ENCODE data around the gene CLPTM1L.
"Not testable (repeated sequence)": the region's sequence is repeated elsewhere in the genome, so short reads cannot be mapped to it uniquely, and the experiment has no call there.

CLPTM1L gene

DNA sequence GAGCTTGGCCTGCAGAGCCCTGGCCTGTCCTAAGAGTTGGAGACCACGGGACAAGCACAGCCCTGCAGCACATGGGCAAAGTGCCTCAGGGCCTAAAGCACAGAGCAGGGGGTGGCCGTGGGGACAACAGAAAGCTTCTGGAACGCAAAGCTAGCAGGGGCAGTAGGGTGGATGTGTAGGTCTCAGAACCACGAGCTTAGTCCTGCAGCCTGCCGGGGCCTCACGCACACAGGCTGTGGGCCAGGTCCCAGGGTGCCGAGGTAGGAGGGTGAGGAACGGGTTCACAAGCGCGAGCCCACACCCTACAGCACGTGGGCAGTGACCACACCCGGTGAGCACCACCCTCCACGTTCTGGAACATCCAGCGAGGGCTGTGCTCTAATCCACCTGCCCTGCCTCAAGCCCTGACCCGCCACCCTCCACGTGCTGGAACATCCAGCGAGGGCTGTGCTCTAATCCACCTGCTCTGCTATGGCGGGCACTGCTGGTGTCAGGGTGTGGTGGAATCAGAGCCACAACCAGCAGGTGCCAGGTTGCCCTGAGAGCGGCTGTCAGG, 9.3 kb downstream of the CLPTM1L start:
- Histone ChIP-seq H2BK5ac (ENCODE audit: low read length) (no peak overlapping the region), H3K27ac (ENCODE audit: low read depth, low read length) (no peak overlapping the region), H3K4ac (ENCODE audit: low read depth, low read length) (no peak overlapping the region), H4K8ac (ENCODE audit: low read depth, low read length) (no peak overlapping the region), H3K4me1 (ENCODE audit: control insufficient read depth, low read depth, low read length) (no peaks in the 10 kb centered on the region), H3K79me1 (ENCODE audit: low read length) (peaks cover 7% of the 10 kb centered on the region), H3K4me2 (ENCODE audit: low read length) (no peak overlapping the region), H3K56ac (ENCODE audit: low read length) (no peak overlapping the region), H3K4me3 (ENCODE audit: low read length) (no peak overlapping the region), H4K5ac (ENCODE audit: low read length) (no peak overlapping the region), H3K23ac (ENCODE audit: low read length) (no peak overlapping the region), H2AK5ac (ENCODE audit: low read length) (no peak overlapping the region), H2BK15ac (replicated peaks; ENCODE audit: low read depth) (no peak overlapping the region), H3K9ac (ENCODE audit: low read length) (no peak overlapping the region), H3K18ac (ENCODE audit: low read length) (no peak overlapping the region), H3K79me2 (ENCODE audit: control insufficient read depth, insufficient read depth, low read length) (no peaks in the 10 kb centered on the region), H3K27me3 (ENCODE audit: insufficient read depth, low read length, poor library complexity) (no peaks in the 10 kb centered on the region), H3K36me3 (ENCODE audit: control insufficient read depth, insufficient read depth, low read length) (peaks cover 20% of the 10 kb centered on the region), H2BK120ac (ENCODE audit: low read depth, low read length) (no peak overlapping the region)
- WGBS (ENCODE audit: extremely low coverage, insufficient coverage, low lambda C conversion rate): no CpG with 5 or more reads among the region's 19 CpGs
- DNase-seq: no peak

DNA sequence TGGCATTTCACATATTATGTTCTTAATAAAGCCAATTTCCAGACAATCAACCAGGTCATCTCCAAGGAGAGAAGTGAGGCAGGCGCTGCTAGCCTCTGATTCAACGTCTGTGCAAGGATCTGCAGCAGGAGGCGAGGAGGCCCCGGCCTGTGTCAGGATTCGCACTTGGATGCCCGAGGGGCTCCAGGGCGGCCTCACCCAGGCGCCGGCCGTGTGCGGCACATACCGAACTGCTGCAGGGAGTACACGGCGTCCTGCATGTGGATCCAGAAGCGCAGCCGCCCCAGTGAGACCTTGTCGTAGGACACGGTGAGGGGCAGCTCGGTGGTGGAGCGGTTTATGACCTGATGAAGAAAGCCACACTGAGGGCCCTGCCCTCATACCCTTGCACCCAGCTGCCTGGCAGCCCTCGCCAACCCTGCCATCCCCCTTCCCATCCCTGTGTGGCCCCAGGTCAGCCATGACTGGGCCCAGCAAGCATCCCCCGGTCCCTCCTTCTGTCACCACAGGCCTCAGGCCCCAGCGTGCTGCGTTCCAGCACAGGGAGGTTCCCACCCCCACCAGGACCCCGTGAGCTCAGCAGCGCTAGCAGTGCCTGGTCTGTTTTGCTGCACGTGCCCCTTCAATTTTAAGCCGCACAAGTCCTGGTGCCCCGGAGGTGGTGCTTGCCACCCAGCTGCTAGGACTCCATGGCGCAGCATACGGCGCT, 9.9 kb downstream of the CLPTM1L start:
- Histone ChIP-seq H3K36me3 (ENCODE audit: control insufficient read depth, insufficient read depth, low read length) (peaks cover 21% of the 10 kb centered on the region), H2BK15ac (replicated peaks; ENCODE audit: low read depth) (no peak overlapping the region), H3K23ac (ENCODE audit: low read length) (no peak overlapping the region), H3K9ac (ENCODE audit: low read length) (no peak overlapping the region), H4K8ac (ENCODE audit: low read depth, low read length) (no peak overlapping the region), H2BK120ac (ENCODE audit: low read depth, low read length) (no peak overlapping the region), H3K4me2 (ENCODE audit: low read length) (no peak overlapping the region), H3K27ac (ENCODE audit: low read depth, low read length) (no peak overlapping the region), H3K27me3 (ENCODE audit: insufficient read depth, low read length, poor library complexity) (no peaks in the 10 kb centered on the region), H3K4me3 (ENCODE audit: low read length) (no peak overlapping the region), H2BK5ac (ENCODE audit: low read length) (no peak overlapping the region), H3K18ac (ENCODE audit: low read length) (no peak overlapping the region), H3K4ac (ENCODE audit: low read depth, low read length) (no peak overlapping the region), H3K79me1 (ENCODE audit: low read length) (peaks cover 6% of the 10 kb centered on the region), H3K4me1 (ENCODE audit: control insufficient read depth, low read depth, low read length) (no peaks in the 10 kb centered on the region), H3K56ac (ENCODE audit: low read length) (no peak overlapping the region), H3K79me2 (ENCODE audit: control insufficient read depth, insufficient read depth, low read length) (no peaks in the 10 kb centered on the region), H2AK5ac (ENCODE audit: low read length) (no peak overlapping the region), H4K5ac (ENCODE audit: low read length) (no peak overlapping the region)
- WGBS (ENCODE audit: extremely low coverage, insufficient coverage, low lambda C conversion rate): no CpG with 5 or more reads among the region's 32 CpGs
- no peak for DNase-seq

DNA sequence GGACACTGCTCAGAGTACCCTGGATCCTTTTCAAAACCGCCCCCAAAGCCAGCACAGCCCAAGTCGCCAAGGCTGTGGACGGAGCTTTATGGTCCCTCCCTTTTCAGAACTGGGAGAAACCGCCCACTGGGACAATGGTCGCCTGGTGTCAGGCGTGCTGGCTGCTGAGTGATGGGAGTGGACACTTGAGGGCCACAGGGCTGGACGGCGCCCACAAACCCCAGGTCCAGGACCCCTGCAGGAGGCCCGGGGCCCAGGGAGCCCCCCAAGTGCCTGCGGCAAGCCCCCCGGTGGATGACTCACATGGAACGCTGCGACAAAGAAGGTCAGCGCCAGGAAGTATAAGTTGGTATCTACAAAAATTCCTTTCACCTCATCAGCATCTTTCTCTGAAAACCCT, 10.9 kb downstream of the CLPTM1L start:
- Histone ChIP-seq H3K56ac (ENCODE audit: low read length) (no peak overlapping the region), H2BK120ac (ENCODE audit: low read depth, low read length) (no peak overlapping the region), H4K5ac (ENCODE audit: low read length) (no peak overlapping the region), H3K27me3 (ENCODE audit: insufficient read depth, low read length, poor library complexity) (no peaks in the 10 kb centered on the region), H3K79me1 (ENCODE audit: low read length) (peaks cover 6% of the 10 kb centered on the region), H3K23ac (ENCODE audit: low read length) (no peak overlapping the region), H3K36me3 (ENCODE audit: control insufficient read depth, insufficient read depth, low read length) (peaks cover 23% of the 10 kb centered on the region), H3K27ac (ENCODE audit: low read depth, low read length) (no peak overlapping the region), H4K8ac (ENCODE audit: low read depth, low read length) (no peak overlapping the region), H3K4me3 (ENCODE audit: low read length) (no peak overlapping the region), H3K18ac (ENCODE audit: low read length) (no peak overlapping the region), H2BK5ac (ENCODE audit: low read length) (no peak overlapping the region), H3K9ac (ENCODE audit: low read length) (no peak overlapping the region), H3K4ac (ENCODE audit: low read depth, low read length) (no peak overlapping the region), H3K79me2 (ENCODE audit: control insufficient read depth, insufficient read depth, low read length) (no peaks in the 10 kb centered on the region), H3K4me1 (ENCODE audit: control insufficient read depth, low read depth, low read length) (no peaks in the 10 kb centered on the region), H3K4me2 (ENCODE audit: low read length) (no peak overlapping the region), H2BK15ac (replicated peaks; ENCODE audit: low read depth) (no peak overlapping the region), H2AK5ac (ENCODE audit: low read length) (no peak overlapping the region)
- no peak for DNase-seq
- WGBS (ENCODE audit: extremely low coverage, insufficient coverage, low lambda C conversion rate): no CpG with 5 or more reads among the region's 14 CpGs

DNA sequence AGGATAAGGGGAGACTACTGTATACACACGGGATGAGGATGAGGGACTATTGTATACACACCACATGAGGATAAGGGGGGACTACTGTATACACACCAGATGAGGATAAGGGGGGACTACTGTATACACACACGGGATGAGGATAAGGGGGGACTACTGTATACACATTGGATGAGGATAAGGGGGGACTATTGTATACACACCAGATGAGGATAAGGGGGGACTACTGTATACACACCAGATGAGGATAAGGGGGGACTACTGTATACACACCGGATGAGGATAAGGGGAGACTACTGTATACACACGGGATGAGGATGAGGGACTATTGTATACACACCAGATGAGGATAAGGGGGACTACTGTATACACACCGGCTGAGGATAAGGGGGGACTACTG, 11.6 kb downstream of the CLPTM1L start:
- not testable (repeated sequence) for H3K4me1 ChIP-seq (ENCODE audit: control insufficient read depth, low read depth, low read length); H2BK120ac ChIP-seq (ENCODE audit: low read depth, low read length); H2BK15ac ChIP-seq (replicated peaks; ENCODE audit: low read depth); H3K9ac ChIP-seq (ENCODE audit: low read length); H3K4me2 ChIP-seq (ENCODE audit: low read length); H3K56ac ChIP-seq (ENCODE audit: low read length); H3K27ac ChIP-seq (ENCODE audit: low read depth, low read length); H3K79me2 ChIP-seq (ENCODE audit: control insufficient read depth, insufficient read depth, low read length); H4K8ac ChIP-seq (ENCODE audit: low read depth, low read length); H3K18ac ChIP-seq (ENCODE audit: low read length); H3K4ac ChIP-seq (ENCODE audit: low read depth, low read length); H3K27me3 ChIP-seq (ENCODE audit: insufficient read depth, low read length, poor library complexity); H4K5ac ChIP-seq (ENCODE audit: low read length); H3K4me3 ChIP-seq (ENCODE audit: low read length); H3K79me1 ChIP-seq (ENCODE audit: low read length); H2AK5ac ChIP-seq (ENCODE audit: low read length); H3K23ac ChIP-seq (ENCODE audit: low read length); H2BK5ac ChIP-seq (ENCODE audit: low read length)
- WGBS (ENCODE audit: extremely low coverage, insufficient coverage, low lambda C conversion rate): no CpG with 5 or more reads among the region's 5 CpGs
- peak; percentile 53 for DNase-seq
- peaks cover 23% of the 10 kb centered on the region for H3K36me3 ChIP-seq (ENCODE audit: control insufficient read depth, insufficient read depth, low read length)

DNA sequence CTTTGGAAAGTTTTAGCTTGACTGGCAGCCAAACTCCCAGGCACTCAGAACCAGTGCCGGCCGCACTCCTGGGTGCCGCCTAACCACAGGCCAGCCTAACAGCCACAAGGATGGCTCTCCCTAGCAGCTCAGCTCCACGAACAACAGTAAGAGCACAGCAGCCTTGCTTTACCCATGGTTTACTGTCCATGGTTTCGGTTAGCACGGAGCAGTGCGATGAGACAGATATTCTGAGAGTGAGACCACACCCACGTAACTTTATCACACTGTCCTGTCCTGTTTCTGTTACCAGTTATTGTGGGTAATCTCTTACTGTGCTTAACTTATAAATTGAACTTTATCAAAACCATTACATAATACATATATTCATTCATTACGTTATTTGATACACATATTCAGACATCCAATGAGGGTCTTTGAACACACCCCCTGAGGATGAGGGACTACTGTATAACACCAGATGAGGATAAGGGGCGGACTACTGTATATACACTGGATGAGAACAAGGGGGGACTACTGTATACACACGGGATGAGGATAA, 12.4 kb downstream of the CLPTM1L start:
- peak; percentile 22 for DNase-seq
- WGBS (ENCODE audit: extremely low coverage, insufficient coverage, low lambda C conversion rate): 100% methylated on average over 1 of the region's 11 CpGs

More for the DNA sequence above, 12.4 kb downstream of the CLPTM1L start:
- Histone ChIP-seq H3K9ac (ENCODE audit: low read length) (no peak overlapping the region), H4K5ac (ENCODE audit: low read length) (no peak overlapping the region), H2BK15ac (replicated peaks; ENCODE audit: low read depth) (no peak overlapping the region), H3K79me2 (ENCODE audit: control insufficient read depth, insufficient read depth, low read length) (no peaks in the 10 kb centered on the region), H3K18ac (ENCODE audit: low read length) (no peak overlapping the region), H3K4ac (ENCODE audit: low read depth, low read length) (no peak overlapping the region), H3K56ac (ENCODE audit: low read length) (no peak overlapping the region), H2AK5ac (ENCODE audit: low read length) (no peak overlapping the region), H3K27ac (ENCODE audit: low read depth, low read length) (no peak overlapping the region), H3K27me3 (ENCODE audit: insufficient read depth, low read length, poor library complexity) (no peaks in the 10 kb centered on the region), H3K4me1 (ENCODE audit: control insufficient read depth, low read depth, low read length) (no peaks in the 10 kb centered on the region), H3K79me1 (ENCODE audit: low read length) (peaks cover 4% of the 10 kb centered on the region), H2BK120ac (ENCODE audit: low read depth, low read length) (no peak overlapping the region), H3K36me3 (ENCODE audit: control insufficient read depth, insufficient read depth, low read length) (peaks cover 20% of the 10 kb centered on the region), H4K8ac (ENCODE audit: low read depth, low read length) (no peak overlapping the region), H3K4me3 (ENCODE audit: low read length) (no peak overlapping the region), H3K4me2 (ENCODE audit: low read length) (no peak overlapping the region), H3K23ac (ENCODE audit: low read length) (no peak overlapping the region), H2BK5ac (ENCODE audit: low read length) (no peak overlapping the region)

All from mesendoderm (in vitro differentiated cells).